Neural cell (in vitro differentiated cells): ENCODE results near the gene KCNQ5.

Source experiments
- EP300 ChIP-seq: fragments of 450-650 bp; conservative IDR thresholded peaks from 2 replicates; pipeline ENCODE4 v1.6.1; 2014; ENCODE audit warnings: antibody characterized with exemption, mild to moderate bottlenecking, moderate library complexity; ENCODE audit not compliant: poor library complexity, severe bottlenecking
- EZH2 ChIP-seq: fragments of 200-600, 300-800 bp; shearing (Covaris generic), sonication (generic); IDR thresholded peaks from 2 replicates; pipeline ENCODE4 v1.6.1; 2014; ENCODE audit warnings: antibody characterized with exemption, low read length, borderline replicate concordance, mild to moderate bottlenecking; ENCODE audit not compliant: insufficient read depth, poor library complexity, severe bottlenecking
- MXI1 ChIP-seq: fragments of 450-650 bp; conservative IDR thresholded peaks from 2 replicates; pipeline ENCODE4 v1.6.1; 2014; ENCODE audit warnings: antibody characterized with exemption, mild to moderate bottlenecking; ENCODE audit not compliant: poor library complexity, severe bottlenecking
- POLR2AphosphoS5 ChIP-seq: IDR thresholded peaks from 2 replicates; pipeline ENCODE4 v1.6.1; 2012
- RAD21 ChIP-seq: fragments of 450-650 bp; conservative IDR thresholded peaks from 2 replicates; pipeline ENCODE4 v1.6.1; 2014; ENCODE audit warnings: antibody characterized with exemption, mild to moderate bottlenecking, moderate library complexity
- SMC3 ChIP-seq: fragments of 450-650 bp; conservative IDR thresholded peaks from 2 replicates; pipeline ENCODE4 v1.6.1; 2014; ENCODE audit warnings: antibody characterized with exemption, mild to moderate bottlenecking, moderate library complexity; ENCODE audit not compliant: poor library complexity
- TAF1 ChIP-seq: IDR thresholded peaks from 2 replicates; pipeline ENCODE4 v1.6.1; 2012; ENCODE audit warnings: low read depth
- TF ChIP-seq, protein P1 (sequence below): fragments of 450-650 bp; IDR thresholded peaks from 2 replicates; pipeline ENCODE4 v1.5.1; 2014; ENCODE audit warnings: antibody characterized with exemption, mild to moderate bottlenecking, moderate library complexity; ENCODE audit not compliant: poor library complexity, severe bottlenecking
- TF ChIP-seq, protein P2 (sequence below): IDR thresholded peaks from 2 replicates; pipeline ENCODE4 v1.6.1; 2012; ENCODE audit warnings: borderline replicate concordance

DNA sequence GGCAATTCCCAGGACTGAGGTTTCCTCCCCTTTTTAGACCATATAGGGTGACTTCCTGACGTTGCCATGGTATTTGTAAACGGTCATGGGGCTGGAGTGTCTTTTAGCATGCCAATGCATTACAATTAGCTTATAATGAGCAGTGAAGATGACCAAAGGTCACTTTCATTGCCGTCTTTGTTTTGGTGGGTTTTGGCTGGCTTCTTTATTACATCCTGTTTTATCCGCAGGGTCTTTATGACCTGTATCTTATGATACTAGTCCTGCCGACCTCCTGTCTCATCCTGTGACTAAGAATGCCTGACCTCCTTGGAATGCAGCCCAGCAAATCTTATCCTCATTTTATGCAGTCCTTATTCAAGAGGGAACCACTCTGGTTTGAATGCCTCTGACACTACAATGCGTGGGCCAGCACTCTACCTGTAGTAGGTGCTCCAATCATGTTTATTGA lies 190.1 kb downstream of the KCNQ5 start:
- no peak for TF ChIP-seq POLR2AphosphoS5
- TF ChIP-seq EP300 = no peak
- TF ChIP-seq, protein P1, sequence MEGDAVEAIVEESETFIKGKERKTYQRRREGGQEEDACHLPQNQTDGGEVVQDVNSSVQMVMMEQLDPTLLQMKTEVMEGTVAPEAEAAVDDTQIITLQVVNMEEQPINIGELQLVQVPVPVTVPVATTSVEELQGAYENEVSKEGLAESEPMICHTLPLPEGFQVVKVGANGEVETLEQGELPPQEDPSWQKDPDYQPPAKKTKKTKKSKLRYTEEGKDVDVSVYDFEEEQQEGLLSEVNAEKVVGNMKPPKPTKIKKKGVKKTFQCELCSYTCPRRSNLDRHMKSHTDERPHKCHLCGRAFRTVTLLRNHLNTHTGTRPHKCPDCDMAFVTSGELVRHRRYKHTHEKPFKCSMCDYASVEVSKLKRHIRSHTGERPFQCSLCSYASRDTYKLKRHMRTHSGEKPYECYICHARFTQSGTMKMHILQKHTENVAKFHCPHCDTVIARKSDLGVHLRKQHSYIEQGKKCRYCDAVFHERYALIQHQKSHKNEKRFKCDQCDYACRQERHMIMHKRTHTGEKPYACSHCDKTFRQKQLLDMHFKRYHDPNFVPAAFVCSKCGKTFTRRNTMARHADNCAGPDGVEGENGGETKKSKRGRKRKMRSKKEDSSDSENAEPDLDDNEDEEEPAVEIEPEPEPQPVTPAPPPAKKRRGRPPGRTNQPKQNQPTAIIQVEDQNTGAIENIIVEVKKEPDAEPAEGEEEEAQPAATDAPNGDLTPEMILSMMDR = no peak
- TF ChIP-seq EZH2 = no peak
- no peak for TF ChIP-seq TAF1
- no peak for TF ChIP-seq MXI1
- TF ChIP-seq SMC3 = no peak
- TF ChIP-seq, protein P2, sequence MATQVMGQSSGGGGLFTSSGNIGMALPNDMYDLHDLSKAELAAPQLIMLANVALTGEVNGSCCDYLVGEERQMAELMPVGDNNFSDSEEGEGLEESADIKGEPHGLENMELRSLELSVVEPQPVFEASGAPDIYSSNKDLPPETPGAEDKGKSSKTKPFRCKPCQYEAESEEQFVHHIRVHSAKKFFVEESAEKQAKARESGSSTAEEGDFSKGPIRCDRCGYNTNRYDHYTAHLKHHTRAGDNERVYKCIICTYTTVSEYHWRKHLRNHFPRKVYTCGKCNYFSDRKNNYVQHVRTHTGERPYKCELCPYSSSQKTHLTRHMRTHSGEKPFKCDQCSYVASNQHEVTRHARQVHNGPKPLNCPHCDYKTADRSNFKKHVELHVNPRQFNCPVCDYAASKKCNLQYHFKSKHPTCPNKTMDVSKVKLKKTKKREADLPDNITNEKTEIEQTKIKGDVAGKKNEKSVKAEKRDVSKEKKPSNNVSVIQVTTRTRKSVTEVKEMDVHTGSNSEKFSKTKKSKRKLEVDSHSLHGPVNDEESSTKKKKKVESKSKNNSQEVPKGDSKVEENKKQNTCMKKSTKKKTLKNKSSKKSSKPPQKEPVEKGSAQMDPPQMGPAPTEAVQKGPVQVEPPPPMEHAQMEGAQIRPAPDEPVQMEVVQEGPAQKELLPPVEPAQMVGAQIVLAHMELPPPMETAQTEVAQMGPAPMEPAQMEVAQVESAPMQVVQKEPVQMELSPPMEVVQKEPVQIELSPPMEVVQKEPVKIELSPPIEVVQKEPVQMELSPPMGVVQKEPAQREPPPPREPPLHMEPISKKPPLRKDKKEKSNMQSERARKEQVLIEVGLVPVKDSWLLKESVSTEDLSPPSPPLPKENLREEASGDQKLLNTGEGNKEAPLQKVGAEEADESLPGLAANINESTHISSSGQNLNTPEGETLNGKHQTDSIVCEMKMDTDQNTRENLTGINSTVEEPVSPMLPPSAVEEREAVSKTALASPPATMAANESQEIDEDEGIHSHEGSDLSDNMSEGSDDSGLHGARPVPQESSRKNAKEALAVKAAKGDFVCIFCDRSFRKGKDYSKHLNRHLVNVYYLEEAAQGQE = no peak
- no peak for TF ChIP-seq RAD21
